HEK293 (cell line): ENCODE results near the gene ECI1.

Experiments used
- TF ChIP-seq, protein P1 (sequence below): fragments of 450-650 bp; formaldehyde crosslinking; IDR thresholded peaks from 2 replicates; pipeline ENCODE4 v1.5.1; 2016; ENCODE audit warnings: missing biosample characterization, missing genetic modification characterization
- TF ChIP-seq, protein P2 (sequence below): fragments of 450-650 bp; formaldehyde crosslinking; IDR thresholded peaks from 2 replicates; pipeline ENCODE4 v1.5.1; 2016; ENCODE audit warnings: missing biosample characterization, missing genetic modification characterization
- TF ChIP-seq, protein P3 (sequence below): fragments of 450-650 bp; formaldehyde crosslinking; conservative IDR thresholded peaks from 2 replicates; pipeline ENCODE4 v1.5.1; 2016; ENCODE audit warnings: low read depth, missing biosample characterization, missing genetic modification characterization
- TF ChIP-seq, protein P4 (sequence below): sonication (generic); formaldehyde crosslinking; IDR thresholded peaks from 2 replicates; pipeline ENCODE4 v1.8.1; 2022; ENCODE audit warnings: mild to moderate bottlenecking, moderate library complexity, missing genetic modification reagents

DNA sequence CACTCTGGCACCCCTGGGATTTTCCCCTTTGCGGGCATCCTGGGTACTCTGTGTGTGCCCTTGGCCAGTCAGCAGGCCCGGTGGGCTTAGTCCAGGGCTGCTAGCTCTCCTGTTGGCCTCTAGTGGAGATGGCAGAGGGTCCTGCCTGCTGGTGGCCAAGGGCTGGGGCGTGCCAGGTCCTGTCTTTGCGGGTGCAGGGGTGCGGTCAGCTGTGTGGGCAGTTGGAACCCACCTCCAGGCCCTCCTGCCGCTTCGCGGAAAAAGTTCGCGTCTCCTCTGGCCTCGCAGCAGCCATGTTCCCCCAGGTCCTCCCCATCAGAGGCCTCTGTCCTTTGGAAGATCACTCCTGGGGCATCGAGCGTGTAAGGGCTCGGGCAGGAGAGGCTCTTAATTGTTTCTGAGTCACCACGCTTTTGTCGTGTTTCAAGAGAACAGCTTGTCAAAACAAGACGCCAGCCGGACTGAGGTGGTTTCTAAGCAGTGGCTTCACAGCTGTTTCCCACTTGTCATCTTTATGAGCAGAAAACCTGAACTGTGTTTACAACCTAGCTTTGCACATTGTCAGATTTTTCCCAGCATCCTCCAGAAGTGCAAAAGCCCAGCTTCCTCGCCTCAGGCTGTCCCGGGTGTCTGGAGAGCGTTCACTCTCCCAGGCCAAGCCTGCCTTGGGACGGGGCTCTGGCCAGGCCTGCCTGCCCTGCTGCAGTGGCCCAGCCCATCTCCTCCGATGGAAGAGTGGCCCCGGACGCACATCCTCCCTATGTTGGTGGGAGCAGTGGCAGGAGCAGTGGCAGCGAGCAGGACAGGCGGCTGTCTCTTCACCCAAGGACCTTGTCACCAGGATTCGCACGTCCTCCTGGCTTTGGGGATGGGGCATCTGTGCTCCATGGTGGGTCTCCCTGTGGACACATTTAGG is 20.1 kb downstream of the ECI1 start:
- TF ChIP-seq, protein P1, sequence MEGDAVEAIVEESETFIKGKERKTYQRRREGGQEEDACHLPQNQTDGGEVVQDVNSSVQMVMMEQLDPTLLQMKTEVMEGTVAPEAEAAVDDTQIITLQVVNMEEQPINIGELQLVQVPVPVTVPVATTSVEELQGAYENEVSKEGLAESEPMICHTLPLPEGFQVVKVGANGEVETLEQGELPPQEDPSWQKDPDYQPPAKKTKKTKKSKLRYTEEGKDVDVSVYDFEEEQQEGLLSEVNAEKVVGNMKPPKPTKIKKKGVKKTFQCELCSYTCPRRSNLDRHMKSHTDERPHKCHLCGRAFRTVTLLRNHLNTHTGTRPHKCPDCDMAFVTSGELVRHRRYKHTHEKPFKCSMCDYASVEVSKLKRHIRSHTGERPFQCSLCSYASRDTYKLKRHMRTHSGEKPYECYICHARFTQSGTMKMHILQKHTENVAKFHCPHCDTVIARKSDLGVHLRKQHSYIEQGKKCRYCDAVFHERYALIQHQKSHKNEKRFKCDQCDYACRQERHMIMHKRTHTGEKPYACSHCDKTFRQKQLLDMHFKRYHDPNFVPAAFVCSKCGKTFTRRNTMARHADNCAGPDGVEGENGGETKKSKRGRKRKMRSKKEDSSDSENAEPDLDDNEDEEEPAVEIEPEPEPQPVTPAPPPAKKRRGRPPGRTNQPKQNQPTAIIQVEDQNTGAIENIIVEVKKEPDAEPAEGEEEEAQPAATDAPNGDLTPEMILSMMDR (tag by site-specific recombination) = no peak
- TF ChIP-seq, protein P2, sequence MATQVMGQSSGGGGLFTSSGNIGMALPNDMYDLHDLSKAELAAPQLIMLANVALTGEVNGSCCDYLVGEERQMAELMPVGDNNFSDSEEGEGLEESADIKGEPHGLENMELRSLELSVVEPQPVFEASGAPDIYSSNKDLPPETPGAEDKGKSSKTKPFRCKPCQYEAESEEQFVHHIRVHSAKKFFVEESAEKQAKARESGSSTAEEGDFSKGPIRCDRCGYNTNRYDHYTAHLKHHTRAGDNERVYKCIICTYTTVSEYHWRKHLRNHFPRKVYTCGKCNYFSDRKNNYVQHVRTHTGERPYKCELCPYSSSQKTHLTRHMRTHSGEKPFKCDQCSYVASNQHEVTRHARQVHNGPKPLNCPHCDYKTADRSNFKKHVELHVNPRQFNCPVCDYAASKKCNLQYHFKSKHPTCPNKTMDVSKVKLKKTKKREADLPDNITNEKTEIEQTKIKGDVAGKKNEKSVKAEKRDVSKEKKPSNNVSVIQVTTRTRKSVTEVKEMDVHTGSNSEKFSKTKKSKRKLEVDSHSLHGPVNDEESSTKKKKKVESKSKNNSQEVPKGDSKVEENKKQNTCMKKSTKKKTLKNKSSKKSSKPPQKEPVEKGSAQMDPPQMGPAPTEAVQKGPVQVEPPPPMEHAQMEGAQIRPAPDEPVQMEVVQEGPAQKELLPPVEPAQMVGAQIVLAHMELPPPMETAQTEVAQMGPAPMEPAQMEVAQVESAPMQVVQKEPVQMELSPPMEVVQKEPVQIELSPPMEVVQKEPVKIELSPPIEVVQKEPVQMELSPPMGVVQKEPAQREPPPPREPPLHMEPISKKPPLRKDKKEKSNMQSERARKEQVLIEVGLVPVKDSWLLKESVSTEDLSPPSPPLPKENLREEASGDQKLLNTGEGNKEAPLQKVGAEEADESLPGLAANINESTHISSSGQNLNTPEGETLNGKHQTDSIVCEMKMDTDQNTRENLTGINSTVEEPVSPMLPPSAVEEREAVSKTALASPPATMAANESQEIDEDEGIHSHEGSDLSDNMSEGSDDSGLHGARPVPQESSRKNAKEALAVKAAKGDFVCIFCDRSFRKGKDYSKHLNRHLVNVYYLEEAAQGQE = no peak
- TF ChIP-seq, protein P3, sequence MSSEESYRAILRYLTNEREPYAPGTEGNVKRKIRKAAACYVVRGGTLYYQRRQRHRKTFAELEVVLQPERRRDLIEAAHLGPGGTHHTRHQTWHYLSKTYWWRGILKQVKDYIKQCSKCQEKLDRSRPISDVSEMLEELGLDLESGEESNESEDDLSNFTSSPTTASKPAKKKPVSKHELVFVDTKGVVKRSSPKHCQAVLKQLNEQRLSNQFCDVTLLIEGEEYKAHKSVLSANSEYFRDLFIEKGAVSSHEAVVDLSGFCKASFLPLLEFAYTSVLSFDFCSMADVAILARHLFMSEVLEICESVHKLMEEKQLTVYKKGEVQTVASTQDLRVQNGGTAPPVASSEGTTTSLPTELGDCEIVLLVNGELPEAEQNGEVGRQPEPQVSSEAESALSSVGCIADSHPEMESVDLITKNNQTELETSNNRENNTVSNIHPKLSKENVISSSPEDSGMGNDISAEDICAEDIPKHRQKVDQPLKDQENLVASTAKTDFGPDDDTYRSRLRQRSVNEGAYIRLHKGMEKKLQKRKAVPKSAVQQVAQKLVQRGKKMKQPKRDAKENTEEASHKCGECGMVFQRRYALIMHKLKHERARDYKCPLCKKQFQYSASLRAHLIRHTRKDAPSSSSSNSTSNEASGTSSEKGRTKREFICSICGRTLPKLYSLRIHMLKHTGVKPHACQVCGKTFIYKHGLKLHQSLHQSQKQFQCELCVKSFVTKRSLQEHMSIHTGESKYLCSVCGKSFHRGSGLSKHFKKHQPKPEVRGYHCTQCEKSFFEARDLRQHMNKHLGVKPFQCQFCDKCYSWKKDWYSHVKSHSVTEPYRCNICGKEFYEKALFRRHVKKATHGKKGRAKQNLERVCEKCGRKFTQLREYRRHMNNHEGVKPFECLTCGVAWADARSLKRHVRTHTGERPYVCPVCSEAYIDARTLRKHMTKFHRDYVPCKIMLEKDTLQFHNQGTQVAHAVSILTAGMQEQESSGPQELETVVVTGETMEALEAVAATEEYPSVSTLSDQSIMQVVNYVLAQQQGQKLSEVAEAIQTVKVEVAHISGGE = no peak
- TF ChIP-seq, protein P4, sequence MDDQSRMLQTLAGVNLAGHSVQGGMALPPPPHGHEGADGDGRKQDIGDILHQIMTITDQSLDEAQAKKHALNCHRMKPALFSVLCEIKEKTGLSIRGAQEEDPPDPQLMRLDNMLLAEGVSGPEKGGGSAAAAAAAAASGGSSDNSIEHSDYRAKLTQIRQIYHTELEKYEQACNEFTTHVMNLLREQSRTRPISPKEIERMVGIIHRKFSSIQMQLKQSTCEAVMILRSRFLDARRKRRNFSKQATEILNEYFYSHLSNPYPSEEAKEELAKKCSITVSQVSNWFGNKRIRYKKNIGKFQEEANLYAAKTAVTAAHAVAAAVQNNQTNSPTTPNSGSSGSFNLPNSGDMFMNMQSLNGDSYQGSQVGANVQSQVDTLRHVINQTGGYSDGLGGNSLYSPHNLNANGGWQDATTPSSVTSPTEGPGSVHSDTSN = no peak
